H1 (cell line): Measurements from ENCODE around the gene MIF4GD. TPM values are rescaled to one million over a fixed set of nuclear protein-coding genes. Genes with fewer than 3 reads are reported as not detected.

Source experiments
- CTCF ChIA-PET: fragments of 300-600 bp; sonication (Branson Sonifier 250); formaldehyde crosslinking; loops from one replicate; lab custom pipeline; 2021; ENCODE audit not compliant: partially characterized antibody; lab: Charles Lee
- POLR2A ChIA-PET: fragments of 300-600 bp; sonication (Branson Sonifier 250); formaldehyde crosslinking; loops from one replicate; lab custom pipeline; 2021; ENCODE audit warnings: inconsistent platforms; ENCODE audit not compliant: partially characterized antibody; lab: Charles Lee
- DNase-seq, 2 experiments: peaks; one replicate each; pipeline versions ENCODE4 v3.0.0 to v3.0.0-alpha.2; 2010 to 2022; ENCODE audit warnings: low spot score in 2 of 2, low read depth in 1 of 2, mixed read lengths in 1 of 2
- FAIRE-seq: peaks from 2 replicates; lab custom pipeline; 2011; peaks lifted over from hg19 to GRCh38; lab: Jason Lieb, UNC
- H2AFZ ChIP-seq: 2 replicates; pipeline ENCODE4 v1.8.1; 2012; ENCODE audit warnings: low read length, inconsistent platforms
- H2AK5ac ChIP-seq: 2 replicates; pipeline ENCODE4 v1.6.1; 2013; ENCODE audit warnings: low read depth, low read length
- H2BK120ac ChIP-seq: replicated peaks from 2 replicates; pipeline ENCODE3; 2013; ENCODE audit warnings: low read depth, low read length, inconsistent platforms
- H2BK12ac ChIP-seq: 2 replicates; pipeline ENCODE4 v1.6.1; 2013; ENCODE audit warnings: low read depth, low read length
- H2BK15ac ChIP-seq: 2 replicates; pipeline ENCODE4 v1.6.1; 2013; ENCODE audit warnings: low read length
- H2BK20ac ChIP-seq: 2 replicates; pipeline ENCODE4 v1.6.1; 2013; ENCODE audit warnings: low read length
- H2BK5ac ChIP-seq: 2 replicates; pipeline ENCODE4 v1.6.1; 2013; ENCODE audit warnings: low read depth, low read length
- H3K14ac ChIP-seq: 2 replicates; pipeline ENCODE4 v1.6.1; 2013; ENCODE audit warnings: inconsistent platforms; ENCODE audit not compliant: insufficient read length
- H3K18ac ChIP-seq: 2 replicates; pipeline ENCODE4 v1.6.1; 2013; ENCODE audit warnings: low read length; ENCODE audit errors: extremely low read depth
- H3K23ac ChIP-seq: 2 replicates; pipeline ENCODE4 v1.6.1; 2013; ENCODE audit warnings: inconsistent platforms; ENCODE audit not compliant: insufficient read length
- H3K23me2 ChIP-seq: 2 replicates; pipeline ENCODE4 v1.6.1; 2013; ENCODE audit warnings: low read depth, low read length
- H3K27ac ChIP-seq: 2 replicates; pipeline ENCODE4 v1.6.1; 2011; ENCODE audit warnings: low read depth, low read length, inconsistent platforms
- H3K27me3 ChIP-seq, 4 experiments: replicated peaks in 1 of 4; 1 replicate in 1 of 4; 2 replicates in 3 of 4; pipeline versions ENCODE4 v1.6.1 to v1.8.1; 2011 to 2013; ENCODE audit warnings: low read length in 3 of 4, mild to moderate bottlenecking in 3 of 4, inconsistent platforms in 2 of 4, mixed read lengths in 2 of 4, moderate library complexity in 1 of 4; ENCODE audit not compliant: control insufficient read depth in 3 of 4, insufficient read depth in 3 of 4; ENCODE audit errors: extremely low read depth in 1 of 4
- H3K36me3 ChIP-seq, 4 experiments: 2 replicates each; pipeline versions ENCODE4 v1.6.1 to v1.8.1; 2011 to 2013; ENCODE audit warnings: mild to moderate bottlenecking in 4 of 4, low read length in 3 of 4, moderate library complexity in 2 of 4, control low read depth in 1 of 4, inconsistent platforms in 1 of 4; ENCODE audit not compliant: insufficient read depth in 4 of 4, control insufficient read depth in 2 of 4
- H3K4ac ChIP-seq: replicated peaks from 2 replicates; pipeline ENCODE3; 2013; ENCODE audit warnings: low read length, low read depth, mixed read lengths, inconsistent platforms; ENCODE audit not compliant: insufficient read length
- H3K4me1 ChIP-seq, 4 experiments: replicated peaks in 1 of 4; 1 replicate in 1 of 4; 2 replicates in 3 of 4; pipeline versions ENCODE4 v1.6.1 to v1.8.1; 2011 to 2013; ENCODE audit warnings: low read length in 3 of 4, inconsistent platforms in 2 of 4, mixed read lengths in 1 of 4; ENCODE audit not compliant: insufficient read depth in 4 of 4, control insufficient read depth in 3 of 4
- H3K4me2 ChIP-seq, 2 experiments: 2 replicates each; pipeline versions ENCODE4 v1.6.1 to v1.8.1; 2011 to 2013; ENCODE audit warnings: low read depth in 2 of 2, low read length in 2 of 2, control low read depth in 1 of 2, inconsistent platforms in 1 of 2, mild to moderate bottlenecking in 1 of 2; ENCODE audit not compliant: insufficient read depth in 1 of 2
- H3K4me3 ChIP-seq, 4 experiments: fragments of 200-600, 300-600 bp in 1 of 4; sonication (generic), shearing (Covaris generic), sonication (Bioruptor Twin) in 1 of 4; 2 replicates each; pipeline versions ENCODE4 v1.5.1 to v1.8.1; 2011 to 2016; ENCODE audit warnings: low read length in 4 of 4, low read depth in 3 of 4, control low read depth in 2 of 4, inconsistent platforms in 2 of 4, mild to moderate bottlenecking in 2 of 4, mixed read lengths in 1 of 4, moderate library complexity in 1 of 4; ENCODE audit not compliant: insufficient read depth in 2 of 4; ENCODE audit errors: extremely low read depth in 1 of 4
- H3K56ac ChIP-seq: replicated peaks from 2 replicates; pipeline ENCODE3; 2013; ENCODE audit warnings: low read depth, mild to moderate bottlenecking, mixed read lengths, low read length, inconsistent platforms; ENCODE audit not compliant: insufficient read length
- H3K79me1 ChIP-seq: 2 replicates; pipeline ENCODE4 v1.6.1; 2013; ENCODE audit warnings: low read depth, low read length, control low read depth
- H3K79me2 ChIP-seq, 2 experiments: 2 replicates each; pipeline versions ENCODE4 v1.6.1 to v1.8.1; 2012 to 2013; ENCODE audit warnings: low read length in 2 of 2, mild to moderate bottlenecking in 2 of 2, inconsistent platforms in 1 of 2; ENCODE audit not compliant: insufficient read depth in 2 of 2, control insufficient read depth in 1 of 2
- H3K9ac ChIP-seq, 4 experiments: replicated peaks in 1 of 4; 1 replicate in 1 of 4; 2 replicates in 3 of 4; pipeline versions ENCODE4 v1.6.1 to v1.8.1; 2011 to 2013; ENCODE audit warnings: low read depth in 3 of 4, low read length in 3 of 4, control low read depth in 2 of 4, mild to moderate bottlenecking in 2 of 4, moderate library complexity in 2 of 4, inconsistent platforms in 1 of 4; ENCODE audit errors: extremely low read depth in 1 of 4
- H3K9me3 ChIP-seq, 2 experiments: 2 replicates each; pipeline versions ENCODE4 v1.6.1 to v1.8.1; 2012 to 2013; ENCODE audit warnings: mild to moderate bottlenecking in 2 of 2, moderate library complexity in 2 of 2, control low read depth in 1 of 2, inconsistent platforms in 1 of 2, low read depth in 1 of 2, low read length in 1 of 2, mixed read lengths in 1 of 2; ENCODE audit not compliant: insufficient read depth in 2 of 2
- H4K20me1 ChIP-seq, 2 experiments: replicated peaks in 1 of 2; 2 replicates each; pipeline versions ENCODE3 to v1.8.1; 2011 to 2013; ENCODE audit warnings: inconsistent platforms in 2 of 2, low read length in 2 of 2, mild to moderate bottlenecking in 1 of 2; ENCODE audit not compliant: insufficient read depth in 2 of 2, control insufficient read depth in 1 of 2
- H4K5ac ChIP-seq: 2 replicates; pipeline ENCODE4 v1.6.1; 2013; ENCODE audit warnings: low read length, low read depth, mixed read lengths, inconsistent platforms; ENCODE audit not compliant: insufficient read length
- H4K8ac ChIP-seq: 2 replicates; pipeline ENCODE4 v1.8.0; 2013; ENCODE audit warnings: mild to moderate bottlenecking, moderate library complexity, low read length, inconsistent platforms; ENCODE audit not compliant: insufficient read depth; ENCODE audit errors: extremely low read depth
- H4K91ac ChIP-seq: replicated peaks from 2 replicates; pipeline ENCODE3; 2013; ENCODE audit warnings: low read length, mixed read lengths, inconsistent platforms; ENCODE audit not compliant: insufficient read length
- EGR1 ChIP-seq: IDR thresholded peaks from 2 replicates; pipeline ENCODE4 v1.6.1; 2011; ENCODE audit warnings: low read depth, low read length, borderline replicate concordance
- FOSL1 ChIP-seq: IDR thresholded peaks from 2 replicates; pipeline ENCODE4 v1.6.1; 2011; ENCODE audit warnings: mild to moderate bottlenecking, low read depth, low read length, moderate library complexity; ENCODE audit not compliant: insufficient read depth
- SP1 ChIP-seq: IDR thresholded peaks from 2 replicates; pipeline ENCODE4 v1.6.1; 2011; ENCODE audit warnings: low read depth, low read length
- WGBS, 2 experiments: shearing (Covaris generic) in 1 of 2; methylation state at CpG; one replicate each; pipeline versions ENCODE4 v1.1.6 to v1.1.7; 2013 to 2015; ENCODE audit warnings: low lambda C conversion rate in 2 of 2, mixed read lengths in 2 of 2, inconsistent platforms in 1 of 2, low coverage in 1 of 2, missing lambda C conversion rate in 1 of 2; ENCODE audit not compliant: insufficient replicate concordance in 2 of 2, insufficient coverage in 1 of 2, insufficient read length in 1 of 2; ENCODE audit errors: extremely low coverage in 1 of 2, missing lambda C conversion rate in 1 of 2; 5-methylcytosine and 5-hydroxymethylcytosine counted together
- polyA plus RNA-seq, 7 experiments: library from polyadenylated mRNA; depleted of rRNA in 3 of 7; stranded (reverse) in 5 of 7; unstranded in 2 of 7; fragments of >200 nt in 5 of 7; fragments of 200-250 nt in 2 of 7; gene quantifications; 1 replicate in 5 of 7; 2 replicates in 1 of 7; 4 replicates in 1 of 7; pipeline versions ENCODE4 v1.2.1 to v1.2.3, GENCODE V29; 2011 to 2013; ENCODE audit warnings: missing spikeins in 2 of 7, mixed read lengths in 2 of 7
- total RNA-seq: library from RNA; stranded (reverse); fragmentation: NEBNext Ultra II Directional; extraction: Animal tissue kit (Norgen Biotek cat#: 25700); gene quantifications from 2 replicates; pipeline ENCODE4 v1.2.1, GENCODE V29; 2021

Gene MIF4GD
- total and polyA plus RNA-seq, 2 of the 8 experiments (the other 6 are each of a cell fraction or from before 2014, with no cell fraction given) = 16.1 to 51.1 TPM

GRCh38 chr17:75318211-75318610 lies 47.2 kb upstream of the MIF4GD start:
- H2BK120ac ChIP-seq = no peak overlapping the region
- no peak overlapping the region for H2AFZ ChIP-seq
- H3K14ac ChIP-seq = no peak overlapping the region
- peaks cover 5 to 22% (median 15%) of the 10 kb centered on the region in 4 experiments; a peak in 5 of 8 replicates for H3K36me3 ChIP-seq
- no peak overlapping the region for H3K18ac ChIP-seq
- POLR2A ChIA-PET = interaction anchor here (0.6 to 2.1 kb wide), 2 partner anchors 76 to 211 kb away, joined by 6 to 8 read pairs; no protein-coding TSS in a partner anchor
- H2BK12ac ChIP-seq = no peak overlapping the region
- H4K8ac ChIP-seq = no peak overlapping the region
- no peak overlapping the region for H4K5ac ChIP-seq
- H3K4me2 ChIP-seq = no peak overlapping the region
- no peaks in the 10 kb centered on the region for H3K79me2 ChIP-seq
- H2BK5ac ChIP-seq = 0 out of 2 replicates have a peak overlapping the region, but pooled peaks have one; percentile 48
- peaks cover 7 to 9% of the 10 kb centered on the region in 2 experiments for H4K20me1 ChIP-seq
- H3K56ac ChIP-seq = no peak overlapping the region
- no peaks in the 10 kb centered on the region for H3K23me2 ChIP-seq
- no peaks in the 10 kb centered on the region for H3K9me3 ChIP-seq
- H2BK20ac ChIP-seq = no peak overlapping the region
- no peak overlapping the region for H4K91ac ChIP-seq
- CTCF ChIA-PET = interaction anchor here (0.6 to 2.8 kb wide), 9 partner anchors 9 to 315 kb away, joined by 3 to 9 read pairs (median 3); partner anchors contain the start of genes SLC25A19 and SMIM5
- no peak overlapping the region for H3K4me3 ChIP-seq
- no peak overlapping the region for H3K4ac ChIP-seq
- H3K4me1 ChIP-seq = peaks cover 0 to 5% (median under 1%) of the 10 kb centered on the region in 4 experiments; a peak in 3 of 7 replicates
- no peak overlapping the region for H3K23ac ChIP-seq
- H3K27me3 ChIP-seq = no peaks in the 10 kb centered on the region
- FAIRE-seq = no peak
- H3K27ac ChIP-seq = no peak overlapping the region; the same call in 1 of the 2 replicates
- no peak overlapping the region for H3K9ac ChIP-seq
- DNase-seq = no peak
- WGBS, 2 experiments = 83% methylated on average over 10 of the region's 10 CpGs; no CpG with 5 or more reads in 1 of the 2 experiments
- H3K79me1 ChIP-seq = no peaks in the 10 kb centered on the region
- no peak overlapping the region for H2AK5ac ChIP-seq
- no peak overlapping the region for H2BK15ac ChIP-seq
- no peak for TF ChIP-seq EGR1
- no peak for TF ChIP-seq FOSL1
- no peak for TF ChIP-seq SP1
